HT1080 (cell line): ENCODE measurements around the gene ZBTB7C. TPM values are rescaled to one million over a fixed set of nuclear protein-coding genes. Genes with fewer than 3 reads are reported as not detected.

Experiments
- DNase-seq: peaks from one replicate; pipeline ENCODE4 v3.0.0-alpha.2; 2015; ENCODE audit warnings: low read depth
- total RNA-seq: library from RNA; depleted of rRNA; stranded (reverse); fragments of >200 nt; shearing (Covaris generic); gene quantifications from 2 replicates; pipeline ENCODE4 v1.2.3, GENCODE V29; 2014

Gene ZBTB7C
- total RNA-seq, 1 experiment from 2014 or later, result 0.05 TPM

- no peak for DNase-seq
Observed at GRCh38 chr18:48391868-48392267, 17.3 kb downstream of the ZBTB7C start.

- DNase-seq, result no peak
Observed at GRCh38 chr18:48390641-48391040, 18.5 kb downstream of the ZBTB7C start.

- DNase-seq, result no peak
Observed at GRCh38 chr18:48388478-48388877, 20.7 kb downstream of the ZBTB7C start.

- no peak for DNase-seq
Observed at GRCh38 chr18:48387300-48387699, 21.9 kb downstream of the ZBTB7C start.

GRCh38 chr18:48385596-48385995 is 23.6 kb downstream of the ZBTB7C start:
- DNase-seq, result no peak

GRCh38 chr18:48376934-48377333 is 32.2 kb downstream of the ZBTB7C start:
- no peak for DNase-seq

GRCh38 chr18:48376406-48376805 is 32.8 kb downstream of the ZBTB7C start:
- no peak for DNase-seq

- no peak for DNase-seq
Observed at GRCh38 chr18:48375150-48375800, 33.9 kb downstream of the ZBTB7C start.

- no peak for DNase-seq
Observed at GRCh38 chr18:48374423-48375149, 34.6 kb downstream of the ZBTB7C start.

GRCh38 chr18:48371854-48372602 is 37.2 kb downstream of the ZBTB7C start:
- DNase-seq, result no peak

- DNase-seq, result no peak
Observed at GRCh38 chr18:48367557-48367956, 41.6 kb downstream of the ZBTB7C start.

- no peak for DNase-seq
Observed at GRCh38 chr18:48365965-48366364, 43.2 kb downstream of the ZBTB7C start.

- DNase-seq, result no peak
Observed at GRCh38 chr18:48364146-48364545, 45.0 kb downstream of the ZBTB7C start.

GRCh38 chr18:48363175-48363574 is 46.0 kb downstream of the ZBTB7C start:
- DNase-seq, result no peak

GRCh38 chr18:48361801-48362200 is 47.4 kb downstream of the ZBTB7C start:
- no peak for DNase-seq

- no peak for DNase-seq
Observed at GRCh38 chr18:48360376-48361021, 48.7 kb downstream of the ZBTB7C start.

- no peak for DNase-seq
Observed at GRCh38 chr18:48359626-48360025, 49.6 kb downstream of the ZBTB7C start.

- DNase-seq, result no peak
Observed at GRCh38 chr18:48358868-48359267, 50.3 kb downstream of the ZBTB7C start.

- DNase-seq, result no peak
Observed at GRCh38 chr18:48356909-48357631, 52.1 kb downstream of the ZBTB7C start.

- DNase-seq, result no peak
Observed at GRCh38 chr18:48356151-48356745, 52.9 kb downstream of the ZBTB7C start.
